A673 (cell line): ENCODE results near the gene ZSCAN20. TPM values are rescaled to one million over a fixed set of nuclear protein-coding genes. Genes with fewer than 3 reads are reported as not detected.

Experiments
- BruUV-seq: library from RNA; stranded (reverse); fragments of 400-500 nt; replicated peaks from 2 replicates; lab custom pipeline; 2021; lab: Mats Ljungman, UMichigan
- CTCF ChIA-PET: fragments of 300-600 bp; sonication (Branson Sonifier 250); formaldehyde crosslinking; loops from one replicate; lab custom pipeline; 2022; ENCODE audit warnings: antibody characterized with exemption; lab: Charles Lee
- POLR2A ChIA-PET: fragments of 300-600 bp; sonication (Branson Sonifier 250); formaldehyde crosslinking; loops from one replicate; lab custom pipeline; 2022; ENCODE audit warnings: antibody characterized with exemption; ENCODE audit not compliant: low non-redundant PET; lab: Charles Lee
- DNase-seq: peaks from one replicate; pipeline ENCODE4 v3.0.0-alpha.2; 2015; ENCODE audit warnings: low spot score
- H3K27ac ChIP-seq: fragments of 200-600 bp; sonication (generic); 2 replicates; pipeline ENCODE4 v1.5.1; 2016; ENCODE audit warnings: mixed run types, low read depth, mild to moderate bottlenecking, mixed read lengths, antibody characterized with exemption, low read length; ENCODE audit not compliant: poor library complexity, severe bottlenecking
- H3K27me3 ChIP-seq: fragments of 200-600 bp; sonication (generic); replicated peaks from 2 replicates; pipeline ENCODE4 v1.6.1; 2017; ENCODE audit warnings: mixed run types, low read depth, mild to moderate bottlenecking, mixed read lengths, antibody characterized with exemption, low read length; ENCODE audit not compliant: insufficient read depth, poor library complexity
- H3K36me3 ChIP-seq: fragments of 200-600 bp; sonication (generic); 2 replicates; pipeline ENCODE4 v1.6.1; 2016; ENCODE audit warnings: mixed run types, mild to moderate bottlenecking, mixed read lengths, antibody characterized with exemption, low read length; ENCODE audit not compliant: insufficient read depth, poor library complexity, severe bottlenecking
- H3K4me1 ChIP-seq: fragments of 200-600 bp; sonication (generic); 2 replicates; pipeline ENCODE4 v1.6.1; 2017; ENCODE audit warnings: mixed run types, mild to moderate bottlenecking, mixed read lengths, antibody characterized with exemption, low read length; ENCODE audit not compliant: insufficient read depth, poor library complexity, severe bottlenecking
- H3K4me3 ChIP-seq: fragments of 200-600 bp; sonication (generic); 2 replicates; pipeline ENCODE4 v1.5.1; 2016; ENCODE audit warnings: low read depth, mixed run types, mild to moderate bottlenecking, mixed read lengths, low read length; ENCODE audit not compliant: poor library complexity, severe bottlenecking
- H3K9me3 ChIP-seq: fragments of 200-600 bp; sonication (generic); 2 replicates; pipeline ENCODE4 v1.6.1; 2016; ENCODE audit warnings: mixed run types, low read depth, mild to moderate bottlenecking, mixed read lengths, antibody characterized with exemption, low read length; ENCODE audit not compliant: poor library complexity, severe bottlenecking
- CTCF ChIP-seq: fragments of 300-800, 200-600 bp; sonication (generic); conservative IDR thresholded peaks from 2 replicates; pipeline ENCODE4 v1.5.1; 2017; ENCODE audit warnings: low read depth, mild to moderate bottlenecking, antibody characterized with exemption, low read length, moderate library complexity, mixed read lengths
- EZH2 ChIP-seq: fragments of 200-600 bp; sonication (generic); IDR thresholded peaks from 2 replicates; pipeline ENCODE4 v1.6.1; 2017; ENCODE audit warnings: borderline replicate concordance, low read depth, mild to moderate bottlenecking, mixed read lengths, antibody characterized with exemption, low read length; ENCODE audit not compliant: poor library complexity, severe bottlenecking
- intact Hi-C: fragments of 100-400 bp; cut with micrococcal nuclease; formaldehyde crosslinking; loops from one replicate; pipeline ENCODE4 v1.10.0; 2022; ENCODE audit not compliant: unreplicated experiment
- total RNA-seq: library from RNA; stranded (reverse); gene quantifications from 2 replicates; pipeline ENCODE4 v1.2.3, GENCODE V29; 2021

The ZSCAN20 gene
- total RNA-seq, 1 experiment from 2014 or later: 4.5 TPM

- no peaks in the 10 kb centered on the region for H3K27me3 ChIP-seq
- POLR2A ChIA-PET: no interaction called here
- no TSS peak for BruUV-seq
- TF ChIP-seq EZH2: no peak
- no peak for TF ChIP-seq CTCF
- DNase-seq: no peak
- CTCF ChIA-PET: no interaction called here
- H3K9me3 ChIP-seq: no peaks in the 10 kb centered on the region
- H3K27ac ChIP-seq: no peak overlapping the region
- intact Hi-C loops: no loop called here
- H3K4me1 ChIP-seq: peaks cover 55% of the 10 kb centered on the region
- H3K36me3 ChIP-seq: no peaks in the 10 kb centered on the region
- no peak overlapping the region for H3K4me3 ChIP-seq
Measured at GRCh38 chr1:33436557-33437285, 35.7 kb upstream of the ZSCAN20 start.

GRCh38 chr1:33438364-33439160, 33.9 kb upstream of the ZSCAN20 start:
- H3K9me3 ChIP-seq: no peaks in the 10 kb centered on the region
- H3K4me3 ChIP-seq: no peak overlapping the region
- ChIA-PET POLR2A (no interaction called here), CTCF (no interaction called here)
- no peaks in the 10 kb centered on the region for H3K36me3 ChIP-seq
- H3K27ac ChIP-seq: no peak overlapping the region
- BruUV-seq: no TSS peak
- H3K4me1 ChIP-seq: peaks cover 55% of the 10 kb centered on the region
- DNase-seq: no peak
- TF ChIP-seq EZH2: no peak
- no peak for TF ChIP-seq CTCF
- intact Hi-C loops: no loop called here
- no peaks in the 10 kb centered on the region for H3K27me3 ChIP-seq

- no peak overlapping the region for H3K27ac ChIP-seq
- no peaks in the 10 kb centered on the region for H3K9me3 ChIP-seq
- BruUV-seq: no TSS peak
- H3K4me1 ChIP-seq: peaks cover 45% of the 10 kb centered on the region
- ChIA-PET POLR2A (no interaction called here), CTCF (no interaction called here)
- intact Hi-C loops: no loop called here
- no peak for DNase-seq
- TF ChIP-seq CTCF: no peak
- no peak for TF ChIP-seq EZH2
- H3K27me3 ChIP-seq: no peaks in the 10 kb centered on the region
- H3K4me3 ChIP-seq: no peak overlapping the region
- no peaks in the 10 kb centered on the region for H3K36me3 ChIP-seq
Measured at GRCh38 chr1:33439662-33440061, 32.8 kb upstream of the ZSCAN20 start.
